ENCODE measurements around the gene MANBA.

The MANBA gene

GRCh38 chr4:102606261-102606660, 154.5 kb downstream of the MANBA start:
- Histone ChIP-seq H3K27me3 (ENCODE audit: insufficient read depth, low read depth) (no peaks in the 10 kb centered on the region), H3K4me3 (IDR thresholded peaks at IDR 0.05; ENCODE audit: insufficient read depth, low read depth, low read length) (no peak overlapping the region), H3K36me3 (ENCODE audit: insufficient read depth) (no peaks in the 10 kb centered on the region; the same call in 1 of the 2 replicates), H4K20me1 (ENCODE audit: insufficient read depth) (no peaks in the 10 kb centered on the region), H2AFZ (ENCODE audit: low read depth) (no peak overlapping the region), H3K4me2 (no peak overlapping the region), H3K9ac (no peak overlapping the region), H3K27ac (no peak overlapping the region), H3K79me2 (ENCODE audit: insufficient read depth, low read depth) (no peaks in the 10 kb centered on the region), H3K4me1 (ENCODE audit: low read depth, poor library complexity, severe bottlenecking) (no peaks in the 10 kb centered on the region)
- TF ChIP-seq, protein P1, sequence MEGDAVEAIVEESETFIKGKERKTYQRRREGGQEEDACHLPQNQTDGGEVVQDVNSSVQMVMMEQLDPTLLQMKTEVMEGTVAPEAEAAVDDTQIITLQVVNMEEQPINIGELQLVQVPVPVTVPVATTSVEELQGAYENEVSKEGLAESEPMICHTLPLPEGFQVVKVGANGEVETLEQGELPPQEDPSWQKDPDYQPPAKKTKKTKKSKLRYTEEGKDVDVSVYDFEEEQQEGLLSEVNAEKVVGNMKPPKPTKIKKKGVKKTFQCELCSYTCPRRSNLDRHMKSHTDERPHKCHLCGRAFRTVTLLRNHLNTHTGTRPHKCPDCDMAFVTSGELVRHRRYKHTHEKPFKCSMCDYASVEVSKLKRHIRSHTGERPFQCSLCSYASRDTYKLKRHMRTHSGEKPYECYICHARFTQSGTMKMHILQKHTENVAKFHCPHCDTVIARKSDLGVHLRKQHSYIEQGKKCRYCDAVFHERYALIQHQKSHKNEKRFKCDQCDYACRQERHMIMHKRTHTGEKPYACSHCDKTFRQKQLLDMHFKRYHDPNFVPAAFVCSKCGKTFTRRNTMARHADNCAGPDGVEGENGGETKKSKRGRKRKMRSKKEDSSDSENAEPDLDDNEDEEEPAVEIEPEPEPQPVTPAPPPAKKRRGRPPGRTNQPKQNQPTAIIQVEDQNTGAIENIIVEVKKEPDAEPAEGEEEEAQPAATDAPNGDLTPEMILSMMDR (conservative IDR thresholded peaks at IDR 0.05; ENCODE audit: low read depth, low read length): no peak

DNA sequence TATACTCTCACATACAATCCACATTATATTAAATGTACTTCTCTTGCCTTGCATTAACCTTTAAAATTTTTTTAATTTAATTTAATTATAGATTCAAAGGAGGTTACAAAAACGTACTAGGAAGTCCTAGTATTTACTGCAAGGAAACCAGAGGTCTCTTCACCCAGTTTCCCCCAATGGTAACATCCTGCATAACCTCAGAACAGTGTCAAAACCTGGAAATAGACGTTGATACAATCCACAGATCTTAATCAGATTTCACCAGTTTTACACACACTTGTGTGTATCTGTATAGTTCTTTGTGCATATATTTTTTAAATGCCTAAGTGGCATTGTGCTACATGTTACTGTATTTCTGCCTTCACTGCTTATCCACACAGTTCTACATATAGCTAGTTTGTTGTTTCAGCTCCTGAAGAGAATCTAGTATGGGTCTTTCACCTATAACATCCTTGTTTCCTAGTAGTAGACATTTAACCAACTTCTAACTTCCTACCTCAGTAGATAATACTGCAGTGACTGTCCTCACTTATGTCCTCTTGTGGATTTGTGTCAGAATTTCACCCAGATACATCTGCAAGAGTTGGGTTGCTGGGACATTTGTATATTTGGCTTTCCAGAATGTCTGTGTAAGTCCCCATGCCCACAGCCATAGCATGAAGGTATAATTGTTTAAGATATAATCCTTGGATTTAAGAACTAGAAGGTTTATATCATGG, 156.4 kb downstream of the MANBA start:
- Histone ChIP-seq H3K4me3 (IDR thresholded peaks at IDR 0.05; ENCODE audit: insufficient read depth, low read depth, low read length) (no peak overlapping the region), H4K20me1 (ENCODE audit: insufficient read depth) (no peaks in the 10 kb centered on the region), H3K4me1 (ENCODE audit: low read depth, poor library complexity, severe bottlenecking) (no peaks in the 10 kb centered on the region), H3K27me3 (ENCODE audit: insufficient read depth, low read depth) (no peaks in the 10 kb centered on the region), H2AFZ (ENCODE audit: low read depth) (no peak overlapping the region), H3K9ac (no peak overlapping the region), H3K27ac (no peak overlapping the region), H3K79me2 (ENCODE audit: insufficient read depth, low read depth) (no peaks in the 10 kb centered on the region), H3K4me2 (no peak overlapping the region), H3K36me3 (ENCODE audit: insufficient read depth) (no peaks in the 10 kb centered on the region; the same call in 1 of the 2 replicates)
- TF ChIP-seq, protein P1 (conservative IDR thresholded peaks at IDR 0.05; ENCODE audit: low read depth, low read length): no peak

GRCh38 chr4:102601586-102602227, 159.1 kb downstream of the MANBA start:
- H4K20me1 ChIP-seq (ENCODE audit: insufficient read depth): no peaks in the 10 kb centered on the region
- no peaks in the 10 kb centered on the region for H3K79me2 ChIP-seq (ENCODE audit: insufficient read depth, low read depth)
- no peak overlapping the region for H3K4me2 ChIP-seq
- no peaks in the 10 kb centered on the region for H3K27me3 ChIP-seq (ENCODE audit: insufficient read depth, low read depth)
- H3K4me1 ChIP-seq (ENCODE audit: low read depth, poor library complexity, severe bottlenecking): no peaks in the 10 kb centered on the region
- H3K4me3 ChIP-seq (IDR thresholded peaks at IDR 0.05; ENCODE audit: insufficient read depth, low read depth, low read length): no peak overlapping the region
- TF ChIP-seq, protein P1 (conservative IDR thresholded peaks at IDR 0.05; ENCODE audit: low read depth, low read length): no peak
- no peak overlapping the region for H2AFZ ChIP-seq (ENCODE audit: low read depth)
- H3K9ac ChIP-seq: no peak overlapping the region
- H3K36me3 ChIP-seq (ENCODE audit: insufficient read depth): peaks cover 3% of the 10 kb centered on the region; the same call in 1 of the 2 replicates
- H3K27ac ChIP-seq: no peak overlapping the region

DNA sequence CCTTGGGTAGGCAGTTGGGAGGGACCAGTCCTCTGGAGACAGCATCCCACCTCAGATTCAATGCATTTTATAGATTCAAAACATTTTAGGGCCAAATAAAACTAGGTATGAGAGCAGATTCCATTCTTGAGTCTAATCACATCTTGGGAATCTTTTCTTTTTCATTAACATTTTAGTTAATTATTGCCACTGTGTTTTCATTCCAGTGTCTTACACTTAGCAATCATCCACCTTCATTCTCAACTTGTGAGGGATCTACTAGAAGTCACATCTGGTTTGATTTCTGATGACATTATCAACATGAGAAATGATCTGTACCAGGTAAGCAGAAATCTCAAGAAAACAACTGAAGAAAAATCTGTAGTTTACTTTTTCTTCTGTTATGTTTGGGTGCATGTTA, 160.1 kb downstream of the MANBA start:
- TF ChIP-seq, protein P1 (conservative IDR thresholded peaks at IDR 0.05; ENCODE audit: low read depth, low read length): no peak
- H3K4me3 ChIP-seq (IDR thresholded peaks at IDR 0.05; ENCODE audit: insufficient read depth, low read depth, low read length): no peak overlapping the region
- no peak overlapping the region for H2AFZ ChIP-seq (ENCODE audit: low read depth)
- H3K4me2 ChIP-seq: no peak overlapping the region
- no peaks in the 10 kb centered on the region for H3K79me2 ChIP-seq (ENCODE audit: insufficient read depth, low read depth)
- no peaks in the 10 kb centered on the region for H3K27me3 ChIP-seq (ENCODE audit: insufficient read depth, low read depth)
- H3K9ac ChIP-seq: no peak overlapping the region
- no peak overlapping the region for H3K27ac ChIP-seq
- peaks cover 11% of the 10 kb centered on the region; the same call in 1 of the 2 replicates for H3K36me3 ChIP-seq (ENCODE audit: insufficient read depth)
- no peaks in the 10 kb centered on the region for H3K4me1 ChIP-seq (ENCODE audit: low read depth, poor library complexity, severe bottlenecking)
- no peaks in the 10 kb centered on the region for H4K20me1 ChIP-seq (ENCODE audit: insufficient read depth)
